ENCODE data around the gene SLMAP.

The SLMAP gene

DNA sequence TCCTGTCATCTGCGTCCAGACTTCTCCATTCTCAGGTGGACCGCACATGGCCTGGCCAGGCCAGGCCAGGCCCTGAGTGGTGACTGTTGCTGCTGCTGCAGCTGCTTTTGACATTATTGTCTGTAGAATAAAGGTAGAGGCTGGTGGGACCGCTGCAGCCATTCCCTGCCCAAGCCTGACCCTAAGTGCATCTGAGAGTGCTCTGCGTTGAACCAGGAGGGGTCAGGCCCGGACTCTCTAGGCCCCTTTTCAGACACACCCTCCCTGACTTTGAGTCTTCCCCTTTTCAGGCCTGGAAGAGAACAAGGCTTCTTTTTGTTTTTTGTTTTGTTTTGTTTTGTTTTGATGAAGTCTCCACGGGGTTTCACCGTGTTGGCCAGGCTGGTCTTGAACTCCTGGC, 197.5 kb downstream of the SLMAP start:
- peak overlapping the region in 1 of 2 donors; percentile 32 for H3K27ac Mint-ChIP-seq
- H3K4me3 Mint-ChIP-seq = no peak overlapping the region
- H3K27me3 Mint-ChIP-seq = peaks cover 11 to 14% of the 10 kb centered on the region in 2 donors
- DNase-seq (no peak), ATAC-seq (replicated peaks) (no peak)
- no peaks in the 10 kb centered on the region for H3K9me3 Mint-ChIP-seq
- peaks cover 0 to 3% of the 10 kb centered on the region in 2 donors for H3K4me1 Mint-ChIP-seq (ENCODE audit: low read depth in 2 of 2)
- H3K36me3 Mint-ChIP-seq (ENCODE audit: insufficient read depth) = no peaks in the 10 kb centered on the region

DNA sequence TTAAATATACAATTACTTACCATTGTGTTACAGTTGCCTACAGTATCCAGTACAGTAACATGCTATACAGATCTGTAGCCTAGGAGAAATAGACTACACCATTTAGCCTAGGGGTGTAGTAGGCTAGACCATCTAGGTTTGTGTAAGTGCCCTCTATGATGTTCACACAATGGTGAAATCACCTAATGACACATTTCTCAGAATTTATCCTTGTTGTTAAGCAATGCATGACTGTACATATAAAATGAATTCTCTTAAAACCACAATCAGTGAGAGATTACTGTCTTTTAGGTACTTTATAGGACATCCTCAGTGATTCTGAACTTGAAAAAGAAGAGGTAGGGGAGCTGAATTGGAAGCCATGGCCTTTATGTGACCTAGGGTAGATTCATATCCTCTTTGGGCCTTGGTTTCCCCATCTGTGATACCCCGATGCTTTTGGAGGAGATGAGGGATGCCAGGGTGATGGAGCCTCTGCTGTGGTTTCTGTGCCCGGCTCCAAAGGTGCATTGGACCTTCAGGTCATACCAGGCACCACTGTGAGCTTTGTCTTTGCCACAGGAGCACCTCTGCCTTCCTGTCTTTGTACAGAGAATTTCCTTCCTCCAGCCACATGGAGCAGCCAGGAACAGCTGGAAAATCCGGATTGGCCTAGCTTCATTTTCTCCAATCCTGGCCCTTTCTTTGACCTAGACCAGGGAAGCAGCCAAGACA, 200.2 kb downstream of the SLMAP start:
- H3K4me1 Mint-ChIP-seq (ENCODE audit: low read depth in 2 of 2) = peaks cover 0 to 6% of the 10 kb centered on the region in 2 donors
- DNase-seq (no peak), ATAC-seq (replicated peaks) (no peak)
- H3K27me3 Mint-ChIP-seq = peaks cover 5 to 14% of the 10 kb centered on the region in 2 donors
- no peaks in the 10 kb centered on the region for H3K36me3 Mint-ChIP-seq (ENCODE audit: insufficient read depth)
- no peaks in the 10 kb centered on the region for H3K9me3 Mint-ChIP-seq
- H3K27ac Mint-ChIP-seq = no peak overlapping the region
- no peak overlapping the region for H3K4me3 Mint-ChIP-seq

DNA sequence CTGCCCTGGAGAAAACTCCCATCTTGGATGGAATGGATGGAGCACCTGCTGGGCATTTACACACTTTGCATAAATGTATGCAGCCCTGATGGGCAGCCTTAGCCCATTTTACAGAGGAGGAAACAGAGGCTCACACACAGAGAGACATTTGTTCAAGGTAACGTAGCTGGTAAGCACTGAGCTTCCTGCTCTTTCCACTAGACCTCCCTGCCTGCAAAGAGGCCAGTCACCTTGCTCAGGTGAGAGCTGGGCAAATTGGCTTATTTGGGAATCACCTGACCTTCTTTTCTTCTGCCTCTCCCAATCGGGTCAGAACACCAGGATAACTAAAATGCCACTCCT, 200.7 kb downstream of the SLMAP start:
- no peak overlapping the region for H3K4me3 Mint-ChIP-seq
- no peaks in the 10 kb centered on the region for H3K36me3 Mint-ChIP-seq (ENCODE audit: insufficient read depth)
- ATAC-seq (replicated peaks) = no peak
- peaks cover 0 to 6% of the 10 kb centered on the region in 2 donors for H3K4me1 Mint-ChIP-seq (ENCODE audit: low read depth in 2 of 2)
- no peak for DNase-seq
- H3K9me3 Mint-ChIP-seq = no peaks in the 10 kb centered on the region
- H3K27ac Mint-ChIP-seq = no peak overlapping the region
- peaks cover 5 to 14% of the 10 kb centered on the region in 2 donors for H3K27me3 Mint-ChIP-seq

DNA sequence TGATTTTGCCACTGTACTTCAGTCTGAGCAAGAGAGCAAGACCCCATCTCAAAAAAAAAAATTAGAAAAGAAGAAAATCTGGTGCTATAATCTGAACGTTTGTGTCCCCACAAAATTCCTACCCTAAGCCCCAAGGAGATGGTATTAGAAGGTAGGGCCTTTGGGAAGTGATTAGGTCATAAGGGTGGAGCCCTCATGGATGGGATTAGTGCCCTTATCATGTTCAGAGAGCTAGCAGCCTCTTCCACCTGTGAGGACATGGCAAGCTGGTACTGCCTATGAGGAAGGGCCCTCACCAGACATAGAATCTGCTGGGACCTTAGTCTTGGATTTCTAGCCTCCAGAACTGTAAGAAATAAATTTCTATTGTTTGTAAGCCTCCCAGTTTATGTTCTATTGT, 201.7 kb downstream of the SLMAP start:
- H3K4me3 Mint-ChIP-seq = no peak overlapping the region
- no peak overlapping the region for H3K27ac Mint-ChIP-seq
- DNase-seq (no peak), ATAC-seq (replicated peaks) (no peak)
- H3K9me3 Mint-ChIP-seq = no peaks in the 10 kb centered on the region
- H3K4me1 Mint-ChIP-seq (ENCODE audit: low read depth in 2 of 2) = peaks cover 0 to 6% of the 10 kb centered on the region in 2 donors
- no peaks in the 10 kb centered on the region for H3K36me3 Mint-ChIP-seq (ENCODE audit: insufficient read depth)
- peaks cover 5 to 14% of the 10 kb centered on the region in 2 donors for H3K27me3 Mint-ChIP-seq

DNA sequence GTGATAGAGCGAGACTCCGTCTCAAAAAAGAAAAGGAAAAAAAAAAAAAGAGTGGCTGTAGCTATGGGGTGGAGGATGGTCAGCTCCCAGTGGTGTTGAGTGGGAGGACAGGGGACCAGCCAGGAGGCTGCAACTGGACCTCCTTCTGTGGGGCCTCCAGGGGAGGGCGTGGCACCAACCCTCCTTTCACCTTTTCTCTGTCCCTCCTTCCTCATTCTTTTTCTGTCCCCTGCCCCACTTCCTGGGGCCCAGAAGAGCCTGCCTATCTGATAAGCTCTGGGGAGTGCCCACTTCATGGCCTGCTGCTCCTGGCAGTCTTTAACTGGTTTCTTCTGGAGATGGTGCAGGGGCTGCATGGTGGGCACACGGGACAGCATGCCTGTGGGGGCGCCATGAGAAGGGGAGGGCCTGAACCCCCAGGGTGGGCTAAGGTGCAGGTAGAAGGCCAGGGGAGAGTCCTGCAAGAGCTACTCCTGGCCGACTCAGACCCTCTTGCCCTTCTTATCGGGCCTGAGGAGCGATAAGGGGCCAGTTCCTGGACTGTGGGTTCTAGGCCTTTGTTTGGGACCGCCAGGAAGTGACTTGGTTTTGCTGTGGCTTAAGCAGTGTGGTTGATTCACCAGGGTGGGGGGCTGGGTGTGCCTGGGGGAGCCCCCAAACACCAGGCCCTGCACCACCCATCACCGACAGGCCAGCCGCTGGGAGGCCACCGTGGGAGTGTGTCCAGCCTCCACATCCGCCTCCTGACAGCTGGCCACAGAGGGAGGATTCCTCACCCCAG, 202.7 kb downstream of the SLMAP start:
- peaks cover 5 to 14% of the 10 kb centered on the region in 2 donors for H3K27me3 Mint-ChIP-seq
- H3K4me1 Mint-ChIP-seq (ENCODE audit: low read depth in 2 of 2) = peaks cover 0 to 6% of the 10 kb centered on the region in 2 donors
- no peak overlapping the region for H3K4me3 Mint-ChIP-seq
- H3K9me3 Mint-ChIP-seq = no peaks in the 10 kb centered on the region
- DNase-seq (no peak), ATAC-seq (replicated peaks) (no peak)
- peak overlapping the region; percentile 35 to 82 for H3K27ac Mint-ChIP-seq
- no peaks in the 10 kb centered on the region for H3K36me3 Mint-ChIP-seq (ENCODE audit: insufficient read depth)

DNA sequence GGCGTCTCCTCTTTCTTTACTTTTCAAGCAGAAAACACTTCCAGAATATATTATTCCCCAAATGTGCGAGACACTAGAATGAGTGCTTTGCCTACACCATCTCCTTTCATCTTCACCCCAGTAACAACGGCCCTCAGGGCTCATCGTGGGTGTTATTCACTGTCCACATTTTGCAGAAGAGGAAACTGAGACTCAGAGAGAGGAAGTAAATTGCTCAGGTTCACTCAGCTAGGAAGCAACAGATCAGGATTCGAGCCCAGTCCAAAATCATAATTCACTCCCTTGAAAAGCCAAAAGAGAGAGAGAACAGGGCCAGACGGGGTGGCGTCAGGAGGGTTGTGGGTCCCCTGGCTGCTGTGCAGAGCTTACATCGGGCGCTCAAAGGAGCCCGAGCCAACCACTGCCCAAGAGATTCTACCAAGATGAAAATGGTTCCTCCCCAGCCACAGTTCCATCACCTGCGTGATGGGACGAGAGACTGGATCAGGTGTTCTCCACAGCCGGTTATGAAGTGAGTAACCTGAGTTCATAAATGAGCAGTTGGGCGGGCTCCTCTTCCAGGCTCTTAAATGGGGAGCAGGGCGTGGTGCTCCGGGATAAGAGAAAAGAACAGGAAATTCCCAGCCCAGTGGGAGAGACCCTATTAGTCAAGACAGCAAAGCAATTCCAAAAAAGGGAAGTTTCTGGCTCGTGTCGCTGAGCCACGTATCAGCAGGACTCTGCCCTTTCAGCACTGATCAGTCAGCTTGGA, 203.5 kb downstream of the SLMAP start:
- Mint-ChIP-seq H3K4me1 (ENCODE audit: low read depth in 2 of 2) (peaks cover 0 to 6% of the 10 kb centered on the region in 2 donors), H3K27ac (peak overlapping the region in 1 of 2 donors; percentile 82), H3K9me3 (no peaks in the 10 kb centered on the region), H3K4me3 (no peak overlapping the region), H3K27me3 (peaks cover 5 to 14% of the 10 kb centered on the region in 2 donors), H3K36me3 (ENCODE audit: insufficient read depth) (no peaks in the 10 kb centered on the region)
- ATAC-seq (replicated peaks) = no peak
- no peak for DNase-seq

DNA sequence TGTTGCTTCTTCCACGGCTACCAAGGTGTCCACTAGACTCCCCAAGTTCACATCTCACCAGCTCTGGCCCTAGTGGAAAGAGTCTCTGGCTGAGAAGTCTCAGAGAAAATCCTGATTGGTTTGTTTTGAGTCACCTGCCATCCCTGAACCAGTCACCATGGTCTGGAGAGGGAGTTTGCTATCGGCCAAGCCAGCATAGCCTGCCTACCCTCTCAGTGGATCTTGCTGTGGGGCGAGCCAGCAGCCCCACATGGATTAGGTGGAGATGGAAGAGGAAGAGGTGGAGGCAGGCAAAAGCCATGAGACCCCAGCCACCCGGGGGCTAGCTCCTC, 204.0 kb downstream of the SLMAP start:
- peaks cover 5 to 18% of the 10 kb centered on the region in 2 donors for H3K27me3 Mint-ChIP-seq
- H3K4me1 Mint-ChIP-seq (ENCODE audit: low read depth in 2 of 2) = peaks cover 0 to 6% of the 10 kb centered on the region in 2 donors
- no peak for DNase-seq
- no peak overlapping the region for H3K4me3 Mint-ChIP-seq
- no peak for ATAC-seq (replicated peaks)
- no peaks in the 10 kb centered on the region for H3K36me3 Mint-ChIP-seq (ENCODE audit: insufficient read depth)
- H3K9me3 Mint-ChIP-seq = no peaks in the 10 kb centered on the region
- H3K27ac Mint-ChIP-seq = no peak overlapping the region

DNA sequence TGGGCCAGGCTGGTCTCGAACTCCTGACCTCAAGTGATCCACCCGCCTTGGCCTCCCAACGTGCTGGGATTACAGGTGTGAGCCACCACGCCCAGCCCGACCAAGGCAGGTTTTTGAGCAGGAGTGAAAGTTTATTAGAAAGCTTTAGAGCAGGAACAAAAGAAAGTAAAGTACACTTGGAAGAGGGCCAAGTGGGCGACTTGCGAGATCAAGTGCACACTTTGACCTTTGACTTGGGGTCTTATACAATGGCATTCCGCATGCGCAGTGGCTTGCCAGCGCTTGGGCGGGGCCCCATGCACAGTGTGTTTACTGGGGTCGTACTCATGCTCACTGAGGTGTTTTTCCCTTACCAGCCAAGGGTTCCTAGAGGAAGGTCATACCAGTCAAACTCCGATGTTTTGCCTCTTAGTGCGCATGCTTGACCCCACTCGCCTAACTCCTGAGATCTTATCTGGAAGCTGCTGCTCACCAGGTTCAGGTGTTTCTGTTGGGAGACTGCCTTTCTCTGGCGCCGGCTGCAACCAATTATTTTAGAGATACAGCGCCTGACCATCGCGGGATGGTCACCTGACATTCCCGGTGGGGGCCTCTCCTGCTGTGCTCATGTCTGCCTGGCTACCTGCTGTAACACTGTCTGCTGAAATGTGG, 205.2 kb downstream of the SLMAP start:
- peaks cover 0 to 6% of the 10 kb centered on the region in 2 donors for H3K4me1 Mint-ChIP-seq (ENCODE audit: low read depth in 2 of 2)
- no peak overlapping the region for H3K27ac Mint-ChIP-seq
- DNase-seq = no peak
- H3K36me3 Mint-ChIP-seq (ENCODE audit: insufficient read depth) = no peaks in the 10 kb centered on the region
- H3K4me3 Mint-ChIP-seq = no peak overlapping the region
- no peaks in the 10 kb centered on the region for H3K9me3 Mint-ChIP-seq
- peaks cover 5 to 22% of the 10 kb centered on the region in 2 donors for H3K27me3 Mint-ChIP-seq
- no peak for ATAC-seq (replicated peaks)

DNA sequence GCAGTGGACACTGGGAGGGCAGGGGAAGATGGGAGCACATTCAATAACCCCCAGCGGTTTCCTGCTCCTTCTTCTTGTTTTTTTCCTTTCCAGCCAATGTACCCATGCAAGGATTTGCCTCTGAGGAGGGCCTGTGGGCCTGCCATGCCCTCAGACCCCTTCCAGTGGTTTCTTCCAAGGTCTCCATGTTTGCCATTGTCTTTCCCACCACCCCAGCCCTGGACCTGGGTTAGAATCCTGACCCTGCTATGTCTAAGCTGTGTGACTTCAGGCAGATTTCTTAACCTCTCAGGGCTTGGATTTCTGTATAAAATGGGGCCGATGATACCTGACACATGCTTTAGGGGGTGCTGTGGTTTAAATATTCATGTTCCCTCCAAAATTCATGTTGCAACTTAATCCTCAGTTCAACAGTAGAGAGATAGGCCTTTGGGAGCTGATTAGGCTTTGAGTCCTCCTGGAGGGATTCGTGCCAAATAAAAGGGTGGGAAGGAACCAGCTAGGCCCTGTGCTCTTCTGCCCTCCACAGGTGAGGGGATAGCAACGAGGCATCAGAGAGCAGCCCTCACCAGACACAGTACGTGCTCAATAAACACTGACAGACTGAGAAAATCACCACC, 205.8 kb downstream of the SLMAP start:
- ATAC-seq (replicated peaks) = no peak
- Mint-ChIP-seq H3K27ac (no peak overlapping the region), H3K27me3 (peaks cover 5 to 22% of the 10 kb centered on the region in 2 donors), H3K4me1 (ENCODE audit: low read depth in 2 of 2) (peaks cover 0 to 6% of the 10 kb centered on the region in 2 donors), H3K4me3 (no peak overlapping the region), H3K36me3 (ENCODE audit: insufficient read depth) (no peaks in the 10 kb centered on the region), H3K9me3 (no peaks in the 10 kb centered on the region)
- DNase-seq = no peak

DNA sequence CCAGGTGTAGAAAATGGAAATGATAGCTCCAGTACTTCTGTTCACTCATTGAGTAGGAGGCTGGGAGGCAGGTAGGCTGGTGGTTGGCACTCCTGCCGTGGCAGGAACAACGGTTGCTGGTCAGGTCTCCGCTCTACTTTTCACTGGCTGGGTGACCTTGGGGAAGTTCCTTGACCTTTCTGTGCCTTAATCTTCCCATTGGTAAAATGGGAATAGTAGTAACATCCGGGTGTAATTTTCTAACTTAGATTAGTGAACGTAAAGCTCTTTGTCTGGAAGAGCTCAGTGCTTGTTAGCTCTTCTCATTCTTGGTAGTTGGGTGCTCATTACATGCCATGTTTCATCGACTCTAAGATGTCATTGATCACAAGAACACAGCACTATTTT, 206.3 kb downstream of the SLMAP start:
- ATAC-seq (replicated peaks) = no peak
- Mint-ChIP-seq H3K9me3 (no peaks in the 10 kb centered on the region), H3K36me3 (ENCODE audit: insufficient read depth) (no peaks in the 10 kb centered on the region), H3K27ac (no peak overlapping the region), H3K27me3 (peaks cover 5 to 22% of the 10 kb centered on the region in 2 donors), H3K4me3 (no peak overlapping the region), H3K4me1 (ENCODE audit: low read depth in 2 of 2) (peaks cover 0 to 9% of the 10 kb centered on the region in 2 donors)
- DNase-seq = no peak

DNA sequence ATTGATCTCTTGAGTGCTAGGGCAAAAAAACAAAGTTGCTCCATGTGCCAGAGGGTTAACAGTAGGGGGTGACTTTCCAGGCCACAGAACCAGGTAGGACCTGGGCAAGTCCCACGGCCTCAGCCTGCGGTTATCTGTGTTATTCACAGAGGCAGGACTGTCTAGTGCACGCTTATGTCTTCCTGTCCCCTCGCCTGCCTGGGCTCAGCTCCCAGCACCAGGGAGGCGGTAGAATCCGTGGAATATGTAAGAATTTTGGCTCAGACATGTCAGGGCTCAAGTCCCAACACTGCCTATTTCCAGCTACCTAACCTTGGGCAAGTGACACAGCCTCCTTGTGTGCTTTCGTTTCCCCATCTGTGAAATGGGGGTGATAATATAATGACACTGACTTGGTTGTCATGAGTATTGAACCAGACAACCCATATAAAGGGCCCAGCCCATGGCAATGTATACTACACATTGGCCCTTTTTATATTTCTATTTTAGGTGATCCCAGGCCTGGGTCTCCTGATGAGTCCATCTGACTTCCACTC, 207.8 kb downstream of the SLMAP start:
- Mint-ChIP-seq H3K27me3 (peaks cover 0 to 13% of the 10 kb centered on the region in 2 donors), H3K9me3 (no peaks in the 10 kb centered on the region), H3K4me3 (no peak overlapping the region), H3K4me1 (ENCODE audit: low read depth in 2 of 2) (peaks cover 0 to 6% of the 10 kb centered on the region in 2 donors), H3K36me3 (ENCODE audit: insufficient read depth) (no peaks in the 10 kb centered on the region), H3K27ac (no peak overlapping the region)
- DNase-seq (no peak), ATAC-seq (replicated peaks) (no peak)

DNA sequence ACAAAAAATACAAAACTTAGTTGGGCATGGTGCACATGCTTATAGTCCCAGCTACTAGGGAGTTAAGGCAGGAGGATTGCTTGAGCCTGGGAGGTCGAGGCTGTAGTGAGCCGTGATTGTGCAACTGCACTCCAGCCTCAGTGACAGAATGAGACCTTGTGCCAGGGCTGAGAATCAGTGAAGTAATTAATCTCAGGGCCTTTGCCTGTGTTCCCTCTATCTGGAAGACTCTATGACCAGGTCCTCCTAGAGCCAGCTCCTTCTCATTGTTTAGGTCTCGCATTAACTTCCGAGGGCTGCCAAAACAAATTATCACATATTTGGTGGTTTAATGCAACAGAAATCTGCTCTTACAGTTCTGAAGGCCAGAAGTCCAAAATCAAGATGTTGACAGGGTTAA, 210.7 kb downstream of the SLMAP start:
- ATAC-seq (replicated peaks) = no peak
- no peak for DNase-seq
- no peak overlapping the region for H3K4me3 Mint-ChIP-seq
- H3K4me1 Mint-ChIP-seq (ENCODE audit: low read depth in 2 of 2) = peaks cover 2 to 7% of the 10 kb centered on the region in 2 donors
- peaks cover 0 to 8% of the 10 kb centered on the region in 2 donors for H3K27me3 Mint-ChIP-seq
- H3K9me3 Mint-ChIP-seq = no peaks in the 10 kb centered on the region
- no peaks in the 10 kb centered on the region for H3K36me3 Mint-ChIP-seq (ENCODE audit: insufficient read depth)
- no peak overlapping the region for H3K27ac Mint-ChIP-seq

DNA sequence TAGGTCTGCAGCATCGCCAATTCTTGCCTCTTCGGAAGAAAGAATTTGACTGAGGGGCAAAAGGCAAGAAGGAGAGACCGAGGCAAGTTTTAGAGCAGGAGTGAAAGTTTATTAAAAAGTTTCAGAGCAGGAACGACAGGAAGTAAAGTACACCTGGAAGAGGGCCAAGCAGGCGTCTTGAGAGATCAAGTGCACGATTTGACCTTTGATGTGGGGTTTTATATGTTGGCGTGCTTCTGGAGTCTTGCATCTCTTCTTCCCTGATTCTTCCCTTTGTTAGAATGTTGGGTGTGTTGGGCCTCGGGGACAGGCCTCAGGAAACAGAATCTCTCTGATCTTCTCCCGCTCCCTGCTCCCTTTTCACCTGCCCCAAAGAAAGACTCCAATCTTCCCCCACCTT, 211.5 kb downstream of the SLMAP start:
- ATAC-seq (replicated peaks) (no peak), DNase-seq (no peak)
- peaks cover 0 to 8% of the 10 kb centered on the region in 2 donors for H3K27me3 Mint-ChIP-seq
- H3K27ac Mint-ChIP-seq = no peak overlapping the region
- no peak overlapping the region for H3K4me3 Mint-ChIP-seq
- H3K36me3 Mint-ChIP-seq (ENCODE audit: insufficient read depth) = no peaks in the 10 kb centered on the region
- no peaks in the 10 kb centered on the region for H3K9me3 Mint-ChIP-seq
- peaks cover 3 to 10% of the 10 kb centered on the region in 2 donors for H3K4me1 Mint-ChIP-seq (ENCODE audit: low read depth in 2 of 2)
